MM.1S (cell line): ENCODE data around the gene DSCAM.

ENCODE experiments used
- DNase-seq: peaks from one replicate; pipeline ENCODE4 v3.0.0-alpha.2; 2015
- H2AFZ ChIP-seq: fragments of 300-600 bp; sonication (generic); 2 replicates; pipeline ENCODE4 v1.6.0; 2016; ENCODE audit warnings: antibody characterized with exemption, low read length
- H3F3A ChIP-seq: fragments of 300-600 bp; sonication (generic); 2 replicates; pipeline ENCODE4 v1.6.1; 2016; ENCODE audit warnings: mild to moderate bottlenecking, antibody characterized with exemption, low read length, moderate library complexity, mixed read lengths; ENCODE audit not compliant: insufficient read depth
- H3K27ac ChIP-seq: fragments of 300-600 bp; sonication (generic); 2 replicates; pipeline ENCODE4 v1.5.1; 2016; ENCODE audit warnings: mild to moderate bottlenecking, low read length
- H3K27me3 ChIP-seq: fragments of 300-600 bp; sonication (generic); replicated peaks from 2 replicates; pipeline ENCODE4 v1.6.0; 2016; ENCODE audit warnings: low read length; ENCODE audit not compliant: insufficient read depth
- H3K36me3 ChIP-seq: fragments of 300-600 bp; sonication (generic); replicated peaks from 2 replicates; pipeline ENCODE4 v1.6.1; 2016; ENCODE audit warnings: mild to moderate bottlenecking, low read length, mixed read lengths; ENCODE audit not compliant: insufficient read depth
- H3K4me1 ChIP-seq: fragments of 300-600 bp; sonication (generic); 2 replicates; pipeline ENCODE4 v1.6.1; 2016; ENCODE audit warnings: low read length, mixed read lengths
- H3K4me2 ChIP-seq: fragments of 300-600 bp; sonication (generic); 2 replicates; pipeline ENCODE4 v1.6.0; 2016; ENCODE audit warnings: low read depth, low read length
- H3K4me3 ChIP-seq: fragments of 300-600 bp; sonication (generic); 2 replicates; pipeline ENCODE4 v1.5.1; 2016; ENCODE audit warnings: low read length, mixed read lengths
- H3K79me2 ChIP-seq: fragments of 300-600 bp; sonication (generic); 2 replicates; pipeline ENCODE4 v1.6.1; 2016; ENCODE audit warnings: mixed run types, low read length, mixed read lengths
- H3K9ac ChIP-seq: fragments of 300-600 bp; sonication (generic); 2 replicates; pipeline ENCODE4 v1.6.1; 2016; ENCODE audit warnings: low read length, mixed read lengths
- H3K9me2 ChIP-seq: fragments of 300-600 bp; sonication (generic); replicated peaks from 2 replicates; pipeline ENCODE4 v1.6.1; 2016; ENCODE audit warnings: mild to moderate bottlenecking, low read length, mixed read lengths; ENCODE audit not compliant: insufficient read depth
- H3K9me3 ChIP-seq: fragments of 300-600 bp; sonication (generic); replicated peaks from 2 replicates; pipeline ENCODE4 v1.6.1; 2016; ENCODE audit warnings: mild to moderate bottlenecking, low read length, mixed read lengths; ENCODE audit not compliant: insufficient read depth
- H4K20me1 ChIP-seq: fragments of 300-600 bp; sonication (generic); 2 replicates; pipeline ENCODE4 v1.6.1; 2016; ENCODE audit warnings: mild to moderate bottlenecking, low read length, moderate library complexity, mixed read lengths; ENCODE audit not compliant: insufficient read depth
- EZH2 ChIP-seq: fragments of 300-600 bp; sonication (generic); optimal IDR thresholded peaks from 2 replicates; pipeline ENCODE3; 2017; ENCODE audit warnings: low read depth, mild to moderate bottlenecking, antibody characterized with exemption, low read length, mixed read lengths
- EZH2phosphoT487 ChIP-seq: fragments of 300-600 bp; sonication (generic); IDR thresholded peaks from 2 replicates; pipeline ENCODE4 v1.6.1; 2018; ENCODE audit warnings: antibody characterized with exemption, low read length
- TF ChIP-seq, protein P1 (sequence below): fragments of 300-600 bp; sonication (generic); IDR thresholded peaks from 2 replicates; pipeline ENCODE4 v1.5.1; 2016; ENCODE audit warnings: antibody characterized with exemption, low read length, mixed read lengths

Gene DSCAM

DNA sequence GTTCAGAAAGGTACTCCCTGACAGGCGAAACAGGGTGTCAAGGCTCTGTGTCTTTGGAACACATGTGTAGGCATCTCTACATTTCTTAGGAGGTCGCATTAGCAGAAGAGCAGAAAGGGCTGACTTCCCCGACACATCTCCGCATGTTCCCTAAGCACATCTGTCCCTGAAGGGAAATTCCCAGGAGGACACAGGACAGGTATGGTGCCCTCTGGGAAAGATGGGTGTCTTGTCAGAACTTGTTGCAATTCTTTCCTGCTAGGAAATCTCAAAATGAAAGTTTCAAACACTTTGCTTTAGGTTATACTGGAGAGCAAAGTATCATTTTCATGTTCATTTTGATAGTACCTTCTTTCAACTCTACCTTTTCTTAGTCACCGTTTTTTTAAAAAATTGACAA, 2.0 kb downstream of the DSCAM start:
- H3K9me3 ChIP-seq: no peaks in the 10 kb centered on the region
- no peak overlapping the region for H3K9ac ChIP-seq
- no peak overlapping the region for H2AFZ ChIP-seq
- DNase-seq: no peak
- H3K36me3 ChIP-seq: no peaks in the 10 kb centered on the region
- H3K27me3 ChIP-seq: no peaks in the 10 kb centered on the region
- no peak overlapping the region for H3K4me2 ChIP-seq
- H4K20me1 ChIP-seq: no peaks in the 10 kb centered on the region
- H3K79me2 ChIP-seq: no peaks in the 10 kb centered on the region
- H3F3A ChIP-seq: peaks cover 24% of the 10 kb centered on the region
- TF ChIP-seq, protein P1, sequence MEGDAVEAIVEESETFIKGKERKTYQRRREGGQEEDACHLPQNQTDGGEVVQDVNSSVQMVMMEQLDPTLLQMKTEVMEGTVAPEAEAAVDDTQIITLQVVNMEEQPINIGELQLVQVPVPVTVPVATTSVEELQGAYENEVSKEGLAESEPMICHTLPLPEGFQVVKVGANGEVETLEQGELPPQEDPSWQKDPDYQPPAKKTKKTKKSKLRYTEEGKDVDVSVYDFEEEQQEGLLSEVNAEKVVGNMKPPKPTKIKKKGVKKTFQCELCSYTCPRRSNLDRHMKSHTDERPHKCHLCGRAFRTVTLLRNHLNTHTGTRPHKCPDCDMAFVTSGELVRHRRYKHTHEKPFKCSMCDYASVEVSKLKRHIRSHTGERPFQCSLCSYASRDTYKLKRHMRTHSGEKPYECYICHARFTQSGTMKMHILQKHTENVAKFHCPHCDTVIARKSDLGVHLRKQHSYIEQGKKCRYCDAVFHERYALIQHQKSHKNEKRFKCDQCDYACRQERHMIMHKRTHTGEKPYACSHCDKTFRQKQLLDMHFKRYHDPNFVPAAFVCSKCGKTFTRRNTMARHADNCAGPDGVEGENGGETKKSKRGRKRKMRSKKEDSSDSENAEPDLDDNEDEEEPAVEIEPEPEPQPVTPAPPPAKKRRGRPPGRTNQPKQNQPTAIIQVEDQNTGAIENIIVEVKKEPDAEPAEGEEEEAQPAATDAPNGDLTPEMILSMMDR: no peak
- TF ChIP-seq EZH2: no peak
- no peak for TF ChIP-seq EZH2phosphoT487
- H3K4me3 ChIP-seq: no peak overlapping the region
- no peak overlapping the region for H3K27ac ChIP-seq
- H3K4me1 ChIP-seq: peaks cover 27% of the 10 kb centered on the region
- H3K9me2 ChIP-seq: no peaks in the 10 kb centered on the region

GRCh38 chr21:40842197-40842552, 4.8 kb downstream of the DSCAM start:
- TF ChIP-seq EZH2phosphoT487: no peak
- no peak for TF ChIP-seq EZH2
- TF ChIP-seq, protein P1: no peak
- H2AFZ ChIP-seq: peak overlapping the region; percentile 76
- DNase-seq: no peak
- H3K36me3 ChIP-seq: no peaks in the 10 kb centered on the region
- peak overlapping the region; percentile 25; the same call in 1 of the 2 replicates for H3K9ac ChIP-seq
- H4K20me1 ChIP-seq: no peaks in the 10 kb centered on the region
- H3K79me2 ChIP-seq: no peaks in the 10 kb centered on the region
- H3F3A ChIP-seq: peaks cover 35% of the 10 kb centered on the region
- H3K4me2 ChIP-seq: peak overlapping the region; percentile 70
- H3K4me1 ChIP-seq: peaks cover 46% of the 10 kb centered on the region
- H3K27ac ChIP-seq: peak overlapping the region; percentile 63
- no peaks in the 10 kb centered on the region for H3K9me2 ChIP-seq
- no peaks in the 10 kb centered on the region for H3K27me3 ChIP-seq
- H3K4me3 ChIP-seq: peak overlapping the region; percentile 52
- H3K9me3 ChIP-seq: no peaks in the 10 kb centered on the region

- Histone ChIP-seq H3K4me3 (peak overlapping the region; percentile 52), H3K27me3 (no peaks in the 10 kb centered on the region), H4K20me1 (no peaks in the 10 kb centered on the region), H3K4me1 (peaks cover 46% of the 10 kb centered on the region), H3F3A (peaks cover 35% of the 10 kb centered on the region), H3K79me2 (no peaks in the 10 kb centered on the region), H3K27ac (peak overlapping the region; percentile 63), H3K36me3 (no peaks in the 10 kb centered on the region), H3K9ac (peak overlapping the region; percentile 25; the same call in 1 of the 2 replicates), H3K9me3 (no peaks in the 10 kb centered on the region), H2AFZ (peak overlapping the region; percentile 76), H3K4me2 (peak overlapping the region; percentile 70), H3K9me2 (no peaks in the 10 kb centered on the region)
- DNase-seq: peak; percentile 98
- TF ChIP-seq EZH2phosphoT487: no peak
- TF ChIP-seq, protein P1: peak; percentile 97
These were observed 5.3 kb downstream of the DSCAM start for GRCh38 chr21:40841524-40842196.
